Fibroblast of lung (primary cell): ENCODE results near the gene UMAD1.

ENCODE experiments used
- EZH2 ChIP-seq: IDR thresholded peaks from 2 replicates; pipeline ENCODE4 v1.5.1; 2012; ENCODE audit warnings: low read length, control low read depth, mild to moderate bottlenecking; ENCODE audit errors: missing control alignments
- TF ChIP-seq, protein P1 (sequence below), 2 donors: IDR thresholded peaks in 1 of 2; conservative IDR thresholded peaks in 1 of 2; 1 replicate in 1 of 2; 2 replicates in 1 of 2; pipeline ENCODE4 v1.5.1; 2011 to 2012; ENCODE audit warnings: low read length in 2 of 2, control low read depth in 1 of 2, inconsistent platforms in 1 of 2, low read depth in 1 of 2, mild to moderate bottlenecking in 1 of 2

DNA sequence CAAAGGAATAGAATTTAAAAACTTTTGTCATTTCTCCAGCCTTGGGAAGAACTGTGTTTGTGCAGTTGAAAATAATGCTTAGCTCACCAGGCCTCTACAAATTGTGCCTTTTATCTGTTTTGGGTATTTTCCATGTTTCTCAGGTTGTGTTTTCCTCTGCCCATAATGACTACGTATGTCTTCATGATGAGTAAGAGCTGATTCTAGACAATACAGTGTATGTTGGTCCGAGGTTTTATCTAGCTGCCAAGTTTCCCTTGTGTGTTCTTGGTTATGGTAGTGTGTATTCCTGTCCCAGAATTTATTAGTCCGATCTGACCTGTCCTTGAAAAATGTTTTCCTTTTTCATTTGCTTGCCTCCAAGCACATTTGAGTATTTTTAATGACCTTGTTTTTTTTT lies 244.3 kb downstream of the UMAD1 start:
- TF ChIP-seq, protein P1, sequence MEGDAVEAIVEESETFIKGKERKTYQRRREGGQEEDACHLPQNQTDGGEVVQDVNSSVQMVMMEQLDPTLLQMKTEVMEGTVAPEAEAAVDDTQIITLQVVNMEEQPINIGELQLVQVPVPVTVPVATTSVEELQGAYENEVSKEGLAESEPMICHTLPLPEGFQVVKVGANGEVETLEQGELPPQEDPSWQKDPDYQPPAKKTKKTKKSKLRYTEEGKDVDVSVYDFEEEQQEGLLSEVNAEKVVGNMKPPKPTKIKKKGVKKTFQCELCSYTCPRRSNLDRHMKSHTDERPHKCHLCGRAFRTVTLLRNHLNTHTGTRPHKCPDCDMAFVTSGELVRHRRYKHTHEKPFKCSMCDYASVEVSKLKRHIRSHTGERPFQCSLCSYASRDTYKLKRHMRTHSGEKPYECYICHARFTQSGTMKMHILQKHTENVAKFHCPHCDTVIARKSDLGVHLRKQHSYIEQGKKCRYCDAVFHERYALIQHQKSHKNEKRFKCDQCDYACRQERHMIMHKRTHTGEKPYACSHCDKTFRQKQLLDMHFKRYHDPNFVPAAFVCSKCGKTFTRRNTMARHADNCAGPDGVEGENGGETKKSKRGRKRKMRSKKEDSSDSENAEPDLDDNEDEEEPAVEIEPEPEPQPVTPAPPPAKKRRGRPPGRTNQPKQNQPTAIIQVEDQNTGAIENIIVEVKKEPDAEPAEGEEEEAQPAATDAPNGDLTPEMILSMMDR (conservative IDR thresholded peaks at IDR 0.05 in 1 of 2, IDR thresholded peaks at IDR 0.05 in 1 of 2; ENCODE audit: low read depth in 1 of 2, low read length in 2 of 2): no peak
- no peak for TF ChIP-seq EZH2
